HepG2 (cell line): ENCODE measurements around the gene OCSTAMP. TPM values are rescaled to one million over a fixed set of nuclear protein-coding genes. Genes with fewer than 3 reads are reported as not detected.
A peak's percentile ranks its signal among the peaks of the same experiment; 100 is the strongest.

Source experiments
- CC2D1A ChIP-seq: sonication (generic); formaldehyde crosslinking; IDR thresholded peaks from 2 replicates; pipeline ENCODE4 v1.8.1; 2023; ENCODE audit warnings: mild to moderate bottlenecking, missing genetic modification reagents
- DNMT3B ChIP-seq: conservative IDR thresholded peaks from 2 replicates; pipeline ENCODE4 v1.6.1; 2016; ENCODE audit warnings: missing biosample characterization, control low read depth
- FOSL2 ChIP-seq: sonication (generic); formaldehyde crosslinking; IDR thresholded peaks from 2 replicates; pipeline ENCODE4 v1.4.0; 2020; ENCODE audit warnings: missing genetic modification reagents
- KLF16 ChIP-seq, 2 experiments: sonication (generic) in 1 of 2; formaldehyde crosslinking in 1 of 2; IDR thresholded peaks; 2 replicates each; pipeline versions ENCODE4 v1.6.1 to v1.8.0; 2016 to 2023; ENCODE audit warnings: missing genetic modification reagents in 2 of 2, missing compliant biosample characterization in 1 of 2
- POLR2G ChIP-seq: fragments of 200-400 bp; formaldehyde crosslinking; IDR thresholded peaks from 2 replicates; pipeline ENCODE4 v1.6.1; 2018; ENCODE audit warnings: mild to moderate bottlenecking, low read depth, low read length, moderate library complexity
- RXRA ChIP-seq: sonication (generic); formaldehyde crosslinking; IDR thresholded peaks from 2 replicates; pipeline ENCODE4 v1.5.1; 2020; ENCODE audit warnings: missing genetic modification reagents
- STAG1 ChIP-seq: sonication (generic); formaldehyde crosslinking; IDR thresholded peaks from 2 replicates; pipeline ENCODE4 v1.4.0; 2020; ENCODE audit warnings: missing genetic modification reagents
- XRCC5 ChIP-seq: fragments of 200-400 bp; formaldehyde crosslinking; optimal IDR thresholded peaks from 2 replicates; pipeline ENCODE3; 2017; ENCODE audit warnings: mild to moderate bottlenecking, low read length
- ZMYM4 ChIP-seq: sonication (generic); formaldehyde crosslinking; IDR thresholded peaks from 2 replicates; pipeline ENCODE4 v1.8.1; 2023; ENCODE audit warnings: mild to moderate bottlenecking, missing genetic modification reagents
- ZSCAN9 ChIP-seq: IDR thresholded peaks from 2 replicates; pipeline ENCODE4 v1.6.1; 2016; ENCODE audit warnings: borderline replicate concordance
- polyA plus RNA-seq, 8 experiments: library from polyadenylated mRNA; depleted of rRNA in 3 of 8; stranded (reverse) in 7 of 8; unstranded in 1 of 8; fragments of >200 nt; fragmentation: Illumina TruSeq in 4 of 8; extraction: Trizol in 4 of 8; gene quantifications; 2 replicates each; pipeline versions ENCODE4 v1.2.1 to v1.2.3, GENCODE V29; 2011 to 2016; ENCODE audit warnings: low read depth in 4 of 8, missing spikeins in 1 of 8, mixed read lengths in 1 of 8; ENCODE audit not compliant: insufficient read depth in 1 of 8
- total RNA-seq, 5 experiments: library from RNA; depleted of rRNA; stranded (reverse); fragments of >200 nt; fragmentation: Illumina TruSeq; extraction: Trizol; gene quantifications; 2 replicates each; pipeline ENCODE4 v1.2.3, GENCODE V29; 2016; ENCODE audit warnings: low read depth in 1 of 5
- TF ChIP-seq, protein P1 (sequence below): sonication (generic); formaldehyde crosslinking; conservative IDR thresholded peaks from 2 replicates; pipeline ENCODE4 v1.8.0; 2022; ENCODE audit warnings: mild to moderate bottlenecking, moderate library complexity, missing genetic modification reagents
- TF ChIP-seq, protein P2 (sequence below): sonication (generic); formaldehyde crosslinking; IDR thresholded peaks from 2 replicates; pipeline ENCODE4 v1.4.0; 2020; ENCODE audit warnings: missing genetic modification reagents, borderline replicate concordance
- TF ChIP-seq, protein P3 (sequence below): sonication (generic); formaldehyde crosslinking; IDR thresholded peaks from 2 replicates; pipeline ENCODE4 v1.5.0; 2020; ENCODE audit warnings: mild to moderate bottlenecking, missing genetic modification reagents, moderate library complexity
- TF ChIP-seq, protein P4 (sequence below): sonication (generic); formaldehyde crosslinking; IDR thresholded peaks from 2 replicates; pipeline ENCODE4 v1.4.0; 2020; ENCODE audit warnings: missing genetic modification reagents, mild to moderate bottlenecking, borderline replicate concordance
- TF ChIP-seq, protein P5 (sequence below): sonication (generic); formaldehyde crosslinking; IDR thresholded peaks from 2 replicates; pipeline ENCODE4 v1.8.1; 2023; ENCODE audit warnings: mild to moderate bottlenecking, missing genetic modification reagents
- TF ChIP-seq, protein P6 (sequence below): sonication (generic); formaldehyde crosslinking; IDR thresholded peaks from 2 replicates; pipeline ENCODE4; 2020; ENCODE audit warnings: missing genetic modification reagents, mild to moderate bottlenecking, borderline replicate concordance

The OCSTAMP gene
- total and polyA plus RNA-seq, 2 of the 13 experiments (the other 11 are each of a cell fraction or from before 2014, with no cell fraction given), result not detected

DNA sequence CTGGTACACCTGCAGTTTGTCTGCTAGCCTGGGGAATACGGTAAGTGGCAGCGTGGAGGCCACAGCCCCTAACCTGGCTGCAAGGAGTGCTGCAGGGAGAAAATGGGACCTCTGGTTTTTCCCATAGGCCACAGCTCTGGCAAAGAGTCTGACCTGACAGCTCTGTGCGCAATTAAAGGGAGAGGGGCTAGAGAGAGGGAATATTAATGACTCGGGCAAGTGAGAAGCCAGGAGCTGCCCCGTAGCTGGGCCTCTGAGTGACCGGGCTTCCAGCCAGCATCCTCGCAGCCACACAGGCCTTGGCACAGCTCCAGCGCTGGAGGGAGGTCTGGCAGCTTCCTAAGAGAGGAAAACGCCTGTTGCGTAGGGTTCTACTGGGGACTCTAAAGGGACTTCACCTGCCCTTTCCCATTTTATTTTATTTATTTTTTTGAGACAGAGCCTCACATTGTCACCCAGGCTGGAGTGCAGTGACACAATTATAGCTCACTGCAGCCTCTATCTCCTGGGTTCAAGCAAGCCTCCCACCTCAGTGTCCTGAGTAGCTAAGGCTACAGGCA lies 18.2 kb upstream of the OCSTAMP start (continued):
- TF ChIP-seq, protein P1, sequence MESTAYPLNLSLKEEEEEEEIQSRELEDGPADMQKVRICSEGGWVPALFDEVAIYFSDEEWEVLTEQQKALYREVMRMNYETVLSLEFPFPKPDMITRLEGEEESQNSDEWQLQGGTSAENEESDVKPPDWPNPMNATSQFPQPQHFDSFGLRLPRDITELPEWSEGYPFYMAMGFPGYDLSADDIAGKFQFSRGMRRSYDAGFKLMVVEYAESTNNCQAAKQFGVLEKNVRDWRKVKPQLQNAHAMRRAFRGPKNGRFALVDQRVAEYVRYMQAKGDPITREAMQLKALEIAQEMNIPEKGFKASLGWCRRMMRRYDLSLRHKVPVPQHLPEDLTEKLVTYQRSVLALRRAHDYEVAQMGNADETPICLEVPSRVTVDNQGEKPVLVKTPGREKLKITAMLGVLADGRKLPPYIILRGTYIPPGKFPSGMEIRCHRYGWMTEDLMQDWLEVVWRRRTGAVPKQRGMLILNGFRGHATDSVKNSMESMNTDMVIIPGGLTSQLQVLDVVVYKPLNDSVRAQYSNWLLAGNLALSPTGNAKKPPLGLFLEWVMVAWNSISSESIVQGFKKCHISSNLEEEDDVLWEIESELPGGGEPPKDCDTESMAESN (CRISPR knock-in tag), result 0 out of 2 replicates have a peak, but pooled peaks have one; percentile 39
- TF ChIP-seq DNMT3B (CRISPR knock-in tag) (0 out of 2 replicates have a peak, but pooled peaks have one; percentile 52), CC2D1A (CRISPR knock-in tag) (0 out of 2 replicates have a peak, but pooled peaks have one; percentile 54), STAG1 (peak; percentile 7; the same call in 1 of the 2 replicates), FOSL2 (CRISPR knock-in tag) (peak; percentile 18; the same call in 1 of the 2 replicates), ZSCAN9 (CRISPR knock-in tag) (peak; percentile 39; the same call in 1 of the 2 replicates), RXRA (CRISPR knock-in tag) (peak; percentile 33; the same call in 1 of the 2 replicates), KLF16 (CRISPR knock-in tag; IDR thresholded peaks at IDR 0.05) (peak in 1 of 2 experiments; percentile 28; a peak in 1 of 4 replicates), ZMYM4 (peak; percentile 28; the same call in 1 of the 2 replicates), XRCC5 (peak; percentile 76), POLR2G (peak; percentile 48)
- TF ChIP-seq, protein P2, sequence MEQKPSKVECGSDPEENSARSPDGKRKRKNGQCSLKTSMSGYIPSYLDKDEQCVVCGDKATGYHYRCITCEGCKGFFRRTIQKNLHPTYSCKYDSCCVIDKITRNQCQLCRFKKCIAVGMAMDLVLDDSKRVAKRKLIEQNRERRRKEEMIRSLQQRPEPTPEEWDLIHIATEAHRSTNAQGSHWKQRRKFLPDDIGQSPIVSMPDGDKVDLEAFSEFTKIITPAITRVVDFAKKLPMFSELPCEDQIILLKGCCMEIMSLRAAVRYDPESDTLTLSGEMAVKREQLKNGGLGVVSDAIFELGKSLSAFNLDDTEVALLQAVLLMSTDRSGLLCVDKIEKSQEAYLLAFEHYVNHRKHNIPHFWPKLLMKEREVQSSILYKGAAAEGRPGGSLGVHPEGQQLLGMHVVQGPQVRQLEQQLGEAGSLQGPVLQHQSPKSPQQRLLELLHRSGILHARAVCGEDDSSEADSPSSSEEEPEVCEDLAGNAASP (CRISPR knock-in tag), result peak; percentile 28; the same call in 1 of the 2 replicates
- TF ChIP-seq, protein P3, sequence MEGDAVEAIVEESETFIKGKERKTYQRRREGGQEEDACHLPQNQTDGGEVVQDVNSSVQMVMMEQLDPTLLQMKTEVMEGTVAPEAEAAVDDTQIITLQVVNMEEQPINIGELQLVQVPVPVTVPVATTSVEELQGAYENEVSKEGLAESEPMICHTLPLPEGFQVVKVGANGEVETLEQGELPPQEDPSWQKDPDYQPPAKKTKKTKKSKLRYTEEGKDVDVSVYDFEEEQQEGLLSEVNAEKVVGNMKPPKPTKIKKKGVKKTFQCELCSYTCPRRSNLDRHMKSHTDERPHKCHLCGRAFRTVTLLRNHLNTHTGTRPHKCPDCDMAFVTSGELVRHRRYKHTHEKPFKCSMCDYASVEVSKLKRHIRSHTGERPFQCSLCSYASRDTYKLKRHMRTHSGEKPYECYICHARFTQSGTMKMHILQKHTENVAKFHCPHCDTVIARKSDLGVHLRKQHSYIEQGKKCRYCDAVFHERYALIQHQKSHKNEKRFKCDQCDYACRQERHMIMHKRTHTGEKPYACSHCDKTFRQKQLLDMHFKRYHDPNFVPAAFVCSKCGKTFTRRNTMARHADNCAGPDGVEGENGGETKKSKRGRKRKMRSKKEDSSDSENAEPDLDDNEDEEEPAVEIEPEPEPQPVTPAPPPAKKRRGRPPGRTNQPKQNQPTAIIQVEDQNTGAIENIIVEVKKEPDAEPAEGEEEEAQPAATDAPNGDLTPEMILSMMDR (CRISPR knock-in tag), result peak; percentile 30; the same call in 1 of the 2 replicates
- TF ChIP-seq, protein P4, sequence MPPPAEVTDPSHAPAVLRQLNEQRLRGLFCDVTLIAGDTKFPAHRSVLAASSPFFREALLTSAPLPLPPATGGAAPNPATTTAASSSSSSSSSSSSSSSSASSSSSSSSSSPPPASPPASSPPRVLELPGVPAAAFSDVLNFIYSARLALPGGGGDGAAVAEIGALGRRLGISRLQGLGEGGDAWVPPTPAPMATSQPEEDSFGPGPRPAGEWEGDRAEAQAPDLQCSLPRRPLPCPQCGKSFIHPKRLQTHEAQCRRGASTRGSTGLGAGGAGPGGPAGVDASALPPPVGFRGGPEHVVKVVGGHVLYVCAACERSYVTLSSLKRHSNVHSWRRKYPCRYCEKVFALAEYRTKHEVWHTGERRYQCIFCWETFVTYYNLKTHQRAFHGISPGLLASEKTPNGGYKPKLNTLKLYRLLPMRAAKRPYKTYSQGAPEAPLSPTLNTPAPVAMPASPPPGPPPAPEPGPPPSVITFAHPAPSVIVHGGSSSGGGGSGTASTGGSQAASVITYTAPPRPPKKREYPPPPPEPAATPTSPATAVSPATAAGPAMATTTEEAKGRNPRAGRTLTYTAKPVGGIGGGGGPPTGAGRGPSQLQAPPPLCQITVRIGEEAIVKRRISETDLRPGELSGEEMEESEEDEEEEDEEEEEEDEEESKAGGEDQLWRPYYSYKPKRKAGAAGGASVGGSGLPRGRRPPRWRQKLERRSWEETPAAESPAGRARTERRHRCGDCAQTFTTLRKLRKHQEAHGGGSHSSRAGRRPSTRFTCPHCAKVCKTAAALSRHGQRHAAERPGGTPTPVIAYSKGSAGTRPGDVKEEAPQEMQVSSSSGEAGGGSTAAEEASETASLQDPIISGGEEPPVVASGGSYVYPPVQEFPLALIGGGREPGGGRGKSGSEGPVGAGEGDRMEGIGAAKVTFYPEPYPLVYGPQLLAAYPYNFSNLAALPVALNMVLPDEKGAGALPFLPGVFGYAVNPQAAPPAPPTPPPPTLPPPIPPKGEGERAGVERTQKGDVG (CRISPR knock-in tag), result peak; percentile 43; the same call in 1 of the 2 replicates
- TF ChIP-seq, protein P5, sequence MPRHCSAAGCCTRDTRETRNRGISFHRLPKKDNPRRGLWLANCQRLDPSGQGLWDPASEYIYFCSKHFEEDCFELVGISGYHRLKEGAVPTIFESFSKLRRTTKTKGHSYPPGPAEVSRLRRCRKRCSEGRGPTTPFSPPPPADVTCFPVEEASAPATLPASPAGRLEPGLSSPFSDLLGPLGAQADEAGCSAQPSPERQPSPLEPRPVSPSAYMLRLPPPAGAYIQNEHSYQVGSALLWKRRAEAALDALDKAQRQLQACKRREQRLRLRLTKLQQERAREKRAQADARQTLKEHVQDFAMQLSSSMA, result 0 out of 2 replicates have a peak, but pooled peaks have one; percentile 39
- TF ChIP-seq, protein P6, sequence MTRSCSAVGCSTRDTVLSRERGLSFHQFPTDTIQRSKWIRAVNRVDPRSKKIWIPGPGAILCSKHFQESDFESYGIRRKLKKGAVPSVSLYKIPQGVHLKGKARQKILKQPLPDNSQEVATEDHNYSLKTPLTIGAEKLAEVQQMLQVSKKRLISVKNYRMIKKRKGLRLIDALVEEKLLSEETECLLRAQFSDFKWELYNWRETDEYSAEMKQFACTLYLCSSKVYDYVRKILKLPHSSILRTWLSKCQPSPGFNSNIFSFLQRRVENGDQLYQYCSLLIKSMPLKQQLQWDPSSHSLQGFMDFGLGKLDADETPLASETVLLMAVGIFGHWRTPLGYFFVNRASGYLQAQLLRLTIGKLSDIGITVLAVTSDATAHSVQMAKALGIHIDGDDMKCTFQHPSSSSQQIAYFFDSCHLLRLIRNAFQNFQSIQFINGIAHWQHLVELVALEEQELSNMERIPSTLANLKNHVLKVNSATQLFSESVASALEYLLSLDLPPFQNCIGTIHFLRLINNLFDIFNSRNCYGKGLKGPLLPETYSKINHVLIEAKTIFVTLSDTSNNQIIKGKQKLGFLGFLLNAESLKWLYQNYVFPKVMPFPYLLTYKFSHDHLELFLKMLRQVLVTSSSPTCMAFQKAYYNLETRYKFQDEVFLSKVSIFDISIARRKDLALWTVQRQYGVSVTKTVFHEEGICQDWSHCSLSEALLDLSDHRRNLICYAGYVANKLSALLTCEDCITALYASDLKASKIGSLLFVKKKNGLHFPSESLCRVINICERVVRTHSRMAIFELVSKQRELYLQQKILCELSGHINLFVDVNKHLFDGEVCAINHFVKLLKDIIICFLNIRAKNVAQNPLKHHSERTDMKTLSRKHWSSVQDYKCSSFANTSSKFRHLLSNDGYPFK, result peak; percentile 66; the same call in 1 of the 2 replicates
